GM19099 (cell line): Measurements from ENCODE around the gene HBS1L.

Experiments
- POLR2A ChIP-seq: IDR thresholded peaks from 3 replicates; pipeline ENCODE4 v1.6.1; 2011; ENCODE audit warnings: low read depth; ENCODE audit not compliant: insufficient read length; ENCODE audit errors: extremely low read depth

HBS1L gene

DNA sequence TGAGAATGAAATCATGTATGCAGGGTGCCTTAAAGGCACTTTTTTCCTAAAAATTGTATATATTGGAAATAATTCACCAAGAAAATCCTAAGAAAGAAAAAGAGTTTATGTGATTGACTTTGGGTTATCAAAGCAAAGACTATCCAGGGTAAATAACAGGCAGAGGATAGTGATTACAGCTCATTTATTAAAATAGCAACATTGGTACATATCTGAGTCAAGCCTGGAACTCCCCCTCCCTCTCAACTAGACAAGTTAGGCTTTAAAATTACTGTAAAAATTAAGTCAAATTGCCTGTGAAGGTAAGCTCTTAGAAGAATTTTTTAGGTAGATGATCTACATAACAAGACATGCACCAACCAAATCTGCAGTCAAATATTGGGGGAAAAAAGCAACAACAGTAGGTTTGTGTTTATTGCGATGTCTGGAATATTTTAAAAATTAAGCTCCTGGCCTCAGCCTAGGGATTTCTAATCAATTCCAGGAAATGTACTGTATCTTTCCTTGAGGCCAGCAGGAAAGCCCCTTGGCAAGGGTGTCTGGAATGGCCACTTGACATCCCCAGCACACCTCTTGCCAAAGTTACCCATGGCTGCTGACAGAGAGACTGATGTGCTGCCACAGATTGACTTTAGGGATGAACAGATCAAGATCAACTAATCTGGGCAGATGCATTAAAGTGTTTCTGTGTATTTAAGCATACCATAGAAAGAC, 31.2 kb upstream of the HBS1L start:
- no peak for TF ChIP-seq POLR2A

DNA sequence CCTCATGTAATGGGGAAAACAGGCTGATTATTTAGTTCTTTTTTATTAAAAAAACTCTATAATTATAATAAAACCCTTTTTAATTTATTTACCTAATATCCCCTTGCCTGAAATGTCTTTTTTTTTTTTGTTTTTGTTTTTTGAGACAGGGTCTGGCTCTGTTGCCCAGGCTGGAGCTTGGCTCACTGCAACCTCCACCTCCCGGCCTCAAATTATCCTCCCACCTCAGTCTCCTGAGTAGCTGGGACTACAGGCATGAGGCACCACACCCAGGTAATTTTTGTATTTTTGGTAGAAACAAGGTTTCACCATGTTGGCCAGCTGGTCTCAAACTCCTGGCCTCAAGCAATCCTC, 30.3 kb upstream of the HBS1L start:
- TF ChIP-seq POLR2A = no peak

DNA sequence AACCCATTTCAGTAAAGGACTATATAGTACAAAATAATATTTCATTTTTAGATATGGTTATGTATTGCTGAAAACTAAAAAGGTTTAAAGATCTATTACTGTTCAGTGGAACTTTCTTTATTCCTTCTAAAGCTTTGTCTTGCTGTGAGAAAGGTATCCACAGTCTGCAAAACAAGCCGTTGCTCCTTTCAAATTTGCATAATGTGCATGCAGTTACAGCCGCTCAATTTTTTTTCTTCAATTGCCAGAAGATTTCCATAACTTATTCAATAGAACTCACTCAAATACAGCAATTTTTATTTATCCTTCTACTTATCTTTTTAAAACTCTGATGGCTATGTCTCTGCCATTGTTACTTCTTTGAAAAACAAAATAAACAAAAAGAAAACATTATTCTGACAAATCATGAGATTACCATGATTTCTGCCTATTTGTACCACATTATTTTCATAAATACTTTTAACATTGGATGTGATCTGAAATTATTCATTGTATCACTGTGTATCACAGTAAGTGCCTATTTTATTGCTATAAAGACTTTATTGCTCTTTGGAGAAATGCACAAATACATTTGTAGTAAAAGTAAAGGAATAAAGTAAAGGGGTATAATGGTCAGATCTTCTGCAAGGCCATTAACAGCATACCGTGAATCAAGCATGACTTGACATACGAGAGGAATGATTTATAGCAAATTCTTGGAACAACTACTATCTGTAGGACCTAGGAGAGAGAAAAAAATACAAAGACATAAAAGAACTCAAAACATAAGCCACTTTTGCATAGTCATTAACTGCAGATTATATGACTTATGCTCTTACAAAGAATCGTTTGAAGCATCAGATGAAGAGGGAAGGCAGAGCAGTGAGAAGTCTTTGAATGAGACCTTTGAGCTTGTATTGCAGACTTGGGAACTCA, 29.6 kb upstream of the HBS1L start:
- TF ChIP-seq POLR2A = no peak

DNA sequence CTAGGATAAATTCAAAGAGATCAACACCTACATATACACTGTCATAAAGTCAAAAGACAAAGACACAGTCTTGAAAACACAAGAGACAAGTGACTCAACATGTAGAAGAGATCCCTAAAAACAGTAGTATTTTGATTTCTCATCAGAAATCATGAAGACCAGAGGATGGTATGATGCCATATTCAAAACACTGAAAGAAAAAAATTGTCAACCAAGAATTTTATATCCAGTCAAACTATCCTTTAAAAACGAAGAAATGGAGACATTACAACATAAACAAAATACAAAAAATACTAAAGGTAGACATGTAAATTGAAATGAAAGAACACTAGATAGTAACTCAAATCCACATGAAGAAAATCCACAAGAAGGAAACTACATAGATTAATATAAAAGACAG, 27.3 kb upstream of the HBS1L start:
- no peak for TF ChIP-seq POLR2A

DNA sequence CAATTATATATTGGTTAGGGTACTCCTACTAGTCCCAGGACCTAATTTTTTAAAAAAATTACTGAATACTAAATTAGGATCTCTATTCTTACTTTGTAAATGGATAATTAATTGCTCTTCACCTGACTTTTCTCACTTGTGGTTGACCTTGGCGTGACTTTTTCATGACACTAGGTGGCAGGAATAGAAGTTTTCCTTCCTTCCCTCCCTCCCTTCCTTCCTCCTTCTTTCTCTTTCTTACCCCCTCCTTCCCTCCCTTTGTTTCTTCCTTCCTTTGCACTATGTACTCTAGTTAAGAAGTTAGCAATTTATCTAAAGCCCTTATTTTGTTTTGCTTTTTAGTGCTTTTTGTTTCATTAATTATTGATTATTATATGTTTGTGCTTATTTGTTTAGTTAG, 20.4 kb upstream of the HBS1L start:
- no peak for TF ChIP-seq POLR2A

DNA sequence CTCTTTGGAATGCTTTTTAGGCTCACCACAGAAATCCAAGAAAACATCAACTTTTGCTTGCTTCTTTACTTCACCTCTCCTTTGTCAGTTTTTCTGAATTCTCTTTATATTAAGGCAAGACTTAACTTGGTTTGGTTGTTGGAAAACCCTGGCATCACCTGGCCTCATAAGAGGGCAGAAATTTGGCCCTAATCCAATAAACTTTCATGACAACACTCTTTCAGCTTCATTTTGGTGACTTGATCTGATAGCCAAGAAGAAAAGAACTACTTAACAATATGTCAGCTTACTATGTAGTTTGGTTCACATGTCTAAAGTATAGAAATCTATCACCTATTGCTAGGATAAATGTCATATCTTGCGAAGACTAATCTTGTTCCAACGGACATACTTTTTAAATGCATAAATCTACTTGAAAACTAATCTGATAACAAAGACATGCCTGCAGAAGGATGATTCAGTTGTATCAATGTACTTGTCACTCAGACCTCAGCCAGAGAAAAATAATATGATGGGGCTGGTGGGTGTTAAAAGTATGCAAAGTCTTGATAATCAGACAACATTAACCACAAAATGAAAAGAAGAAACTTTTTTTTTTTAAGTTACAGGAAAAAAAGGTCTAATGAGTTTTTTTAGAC, 19.3 kb upstream of the HBS1L start:
- no peak for TF ChIP-seq POLR2A

DNA sequence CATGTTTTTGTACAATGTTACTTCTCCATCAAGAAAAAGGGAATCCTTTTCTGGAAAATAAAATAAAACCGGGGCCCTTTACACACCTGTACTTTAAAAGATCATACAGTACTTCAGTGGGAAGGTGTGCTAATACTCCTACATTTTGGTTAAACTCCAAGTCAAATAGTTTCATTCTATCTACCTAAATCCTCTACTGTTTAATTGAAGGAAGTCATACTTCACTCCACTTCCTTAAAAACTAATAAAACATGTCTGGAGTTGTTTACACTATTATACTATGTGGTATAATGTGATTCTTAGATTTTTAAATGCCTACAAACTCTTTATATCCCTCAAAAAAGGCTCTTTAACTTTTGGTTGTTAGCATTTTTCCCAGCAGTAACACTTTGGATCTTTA, 18.6 kb upstream of the HBS1L start:
- TF ChIP-seq POLR2A = no peak

DNA sequence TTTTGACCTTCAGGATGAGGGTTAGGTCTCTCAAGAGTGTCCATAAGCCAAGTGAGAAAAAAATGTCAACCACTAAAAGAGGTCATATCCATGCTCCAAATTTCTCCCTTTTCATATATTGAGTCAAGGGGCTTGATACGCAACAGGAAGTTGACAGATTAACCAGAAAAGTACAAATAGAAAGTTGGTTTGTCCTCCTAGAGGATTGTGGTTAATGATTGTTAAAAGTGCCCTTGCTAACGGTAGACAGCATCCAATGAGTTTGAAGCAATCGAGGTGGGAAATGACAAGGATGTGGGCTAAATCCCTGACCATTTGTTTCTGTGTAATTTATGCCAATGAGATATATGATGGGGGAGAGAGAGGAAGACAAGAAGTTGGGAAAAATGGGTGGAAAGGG, 18.1 kb upstream of the HBS1L start:
- TF ChIP-seq POLR2A = no peak

DNA sequence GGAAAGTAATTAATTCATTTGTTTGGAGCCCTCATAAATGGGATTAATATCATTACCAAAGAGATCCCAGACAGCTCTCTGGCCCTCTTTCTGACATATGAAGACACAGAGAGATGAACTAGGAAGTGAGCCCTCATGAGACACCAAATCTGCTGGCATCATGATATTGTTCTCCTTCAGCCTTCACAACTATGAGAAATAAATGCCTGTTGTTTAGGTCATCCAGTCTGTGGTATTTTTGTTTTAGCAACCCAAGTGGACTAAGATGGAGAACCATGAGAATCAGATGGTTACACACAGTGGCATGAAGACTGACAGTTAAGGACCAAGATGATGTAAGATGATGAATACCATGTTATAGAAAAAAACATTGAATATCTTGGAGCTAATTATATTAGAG, 16.9 kb upstream of the HBS1L start:
- no peak for TF ChIP-seq POLR2A

DNA sequence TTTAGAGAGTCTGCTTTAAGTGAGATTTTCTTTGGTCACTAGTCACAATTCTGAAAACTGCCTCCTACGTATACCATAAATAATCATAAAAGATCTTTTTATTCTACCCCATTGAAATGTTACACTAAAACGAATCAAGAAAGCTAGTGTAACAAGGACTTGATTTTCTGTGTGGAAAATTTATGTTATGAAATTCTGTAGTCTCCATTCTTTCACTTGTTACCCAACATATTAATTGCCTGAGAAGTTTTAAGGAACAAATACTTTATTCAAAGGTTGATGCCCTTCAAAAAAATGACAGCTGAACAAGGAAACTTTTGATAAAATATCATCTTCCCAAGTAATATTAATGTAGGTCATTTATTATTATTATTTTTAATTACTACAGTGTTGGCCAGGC, 13.3 kb upstream of the HBS1L start:
- no peak for TF ChIP-seq POLR2A

DNA sequence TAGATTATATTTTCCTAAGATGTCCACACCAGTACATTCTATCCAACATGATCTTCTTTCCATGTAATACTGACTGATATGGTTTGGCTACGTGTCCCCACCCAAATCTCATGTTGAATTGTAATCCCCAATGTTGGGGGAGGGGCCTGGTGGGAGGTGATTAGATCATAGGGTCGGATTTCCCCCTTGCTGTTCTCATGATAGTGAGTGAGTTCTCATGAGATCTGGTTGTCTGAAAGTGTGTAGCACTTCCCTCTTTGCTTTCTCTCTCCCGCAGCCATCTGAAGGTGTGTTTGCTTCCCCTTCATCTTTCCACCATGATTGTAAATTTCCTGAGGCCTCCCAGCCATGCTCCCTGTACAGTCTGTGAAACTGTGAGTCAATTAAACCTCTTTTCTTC, 12.2 kb upstream of the HBS1L start:
- TF ChIP-seq POLR2A = no peak

DNA sequence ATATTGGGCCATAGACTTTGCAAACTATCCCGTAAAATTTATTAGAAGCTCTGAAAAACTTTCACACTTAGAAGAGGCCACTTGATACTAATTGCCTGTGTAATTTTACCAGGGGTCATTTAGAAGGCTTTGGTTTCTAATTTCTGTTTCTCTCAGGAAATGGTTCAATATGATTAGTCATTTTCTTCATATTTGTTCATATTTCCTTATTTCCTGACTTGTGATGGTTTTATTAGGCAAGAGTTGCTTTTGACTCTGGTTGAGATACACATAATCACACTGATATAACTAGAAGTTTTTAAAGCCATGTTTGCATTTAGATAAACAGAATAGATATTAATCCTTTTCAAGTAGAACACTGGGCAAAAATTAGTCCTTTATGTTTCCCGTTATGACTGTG, 11.8 kb upstream of the HBS1L start:
- no peak for TF ChIP-seq POLR2A

DNA sequence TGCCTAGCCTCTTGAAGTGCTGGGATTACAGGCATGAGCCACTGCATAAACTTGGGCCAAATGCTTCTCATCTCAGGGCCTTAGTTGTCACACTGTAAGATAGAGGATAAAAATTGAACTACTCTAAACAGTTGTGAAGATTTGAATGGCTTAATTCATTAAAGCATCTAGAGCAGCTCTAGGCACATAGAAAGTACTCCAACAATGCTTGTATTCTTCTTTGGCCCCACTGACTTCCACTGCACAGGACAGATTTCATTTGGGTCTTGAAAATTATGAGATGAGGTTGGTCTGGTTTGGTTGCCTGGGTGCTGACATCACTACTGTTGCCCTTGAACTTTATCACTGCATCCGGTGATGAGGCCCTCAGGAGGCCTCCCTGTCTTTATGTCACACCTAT, 10.0 kb upstream of the HBS1L start:
- no peak for TF ChIP-seq POLR2A

DNA sequence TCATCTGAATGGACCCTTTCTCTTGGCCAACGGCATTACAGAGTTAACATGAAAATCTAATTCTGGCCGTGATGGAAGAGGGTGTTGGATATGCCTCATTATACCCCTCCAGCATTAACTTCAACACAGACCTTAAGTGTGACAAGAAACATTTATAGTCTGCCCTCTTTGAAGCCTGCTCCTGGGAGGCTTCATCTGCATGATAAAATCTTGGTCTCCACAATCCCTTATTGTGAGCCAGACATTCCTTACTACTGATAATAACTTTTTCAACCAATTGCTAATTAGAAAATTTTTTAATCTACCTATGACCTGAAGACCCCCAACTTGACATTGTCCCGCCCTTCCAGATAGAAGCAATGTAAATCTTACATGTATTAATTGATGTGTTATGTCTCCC, 9.3 kb upstream of the HBS1L start:
- no peak for TF ChIP-seq POLR2A

DNA sequence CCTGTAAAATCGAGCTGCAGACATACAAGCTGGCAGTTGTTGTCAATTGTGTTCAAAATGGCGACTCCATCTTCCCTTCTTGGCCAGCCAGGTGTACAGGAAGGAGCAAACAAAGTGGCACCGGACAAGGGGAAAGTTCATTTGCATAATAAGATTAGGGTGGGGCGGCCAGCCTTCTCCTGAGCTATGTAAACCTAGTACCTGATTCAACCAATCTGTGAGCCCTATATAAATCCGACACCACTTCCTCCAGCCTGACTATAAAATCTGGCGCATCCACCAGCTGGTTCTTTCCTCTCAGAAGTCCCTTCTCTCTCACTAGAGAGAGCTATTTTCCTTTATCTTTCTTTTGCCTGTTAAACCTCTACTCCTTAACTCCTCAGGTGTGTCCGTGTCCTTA, 8.1 kb upstream of the HBS1L start:
- no peak for TF ChIP-seq POLR2A

DNA sequence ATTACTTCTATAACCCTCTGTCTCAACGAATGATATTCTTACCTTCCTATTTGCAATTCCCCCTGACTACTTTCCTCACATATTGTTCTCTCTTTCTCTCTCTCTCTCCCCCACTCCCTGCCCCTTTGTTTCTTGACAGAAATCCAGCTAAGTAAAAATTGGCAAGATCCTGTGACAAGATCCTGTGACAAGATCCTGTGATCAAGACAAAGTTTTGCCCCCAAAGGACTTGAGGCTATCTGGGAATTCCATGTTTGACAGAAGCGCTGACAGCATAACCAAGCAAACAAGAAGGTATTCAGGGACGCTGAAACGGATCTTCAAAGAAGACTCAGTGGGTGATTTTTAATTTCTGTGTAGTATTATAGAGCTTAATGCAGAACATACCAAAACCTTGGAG, 5.5 kb upstream of the HBS1L start:
- no peak for TF ChIP-seq POLR2A
